ENCODE measurements around the gene ACOXL.

DNA sequence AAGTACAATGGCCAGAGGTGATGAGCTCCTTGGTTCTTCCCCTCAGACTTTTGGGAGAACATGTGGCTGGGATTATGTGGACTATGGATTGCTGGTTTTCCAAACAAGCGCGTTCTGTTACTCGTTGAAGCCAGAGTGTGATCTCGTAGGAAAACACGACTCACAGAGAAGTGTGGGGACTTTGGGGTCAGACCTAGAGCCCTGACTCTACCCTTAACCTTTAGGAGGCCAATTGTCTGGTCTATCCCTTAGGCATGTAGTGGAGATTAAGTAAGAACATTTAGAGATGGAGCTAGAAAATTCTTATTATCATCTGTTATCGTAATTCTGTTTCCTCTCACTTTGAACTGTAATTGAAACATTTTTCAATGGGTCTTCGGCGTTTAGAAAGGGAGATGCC is 424.2 kb downstream of the ACOXL start:
- no peak for TF ChIP-seq POLR2AphosphoS5 (IDR thresholded peaks at IDR 0.05)
- no peak for TF ChIP-seq POLR2A (IDR thresholded peaks at IDR 0.05)
- no peak for TF ChIP-seq EP300 (IDR thresholded peaks at IDR 0.05)
- TF ChIP-seq, protein P1, sequence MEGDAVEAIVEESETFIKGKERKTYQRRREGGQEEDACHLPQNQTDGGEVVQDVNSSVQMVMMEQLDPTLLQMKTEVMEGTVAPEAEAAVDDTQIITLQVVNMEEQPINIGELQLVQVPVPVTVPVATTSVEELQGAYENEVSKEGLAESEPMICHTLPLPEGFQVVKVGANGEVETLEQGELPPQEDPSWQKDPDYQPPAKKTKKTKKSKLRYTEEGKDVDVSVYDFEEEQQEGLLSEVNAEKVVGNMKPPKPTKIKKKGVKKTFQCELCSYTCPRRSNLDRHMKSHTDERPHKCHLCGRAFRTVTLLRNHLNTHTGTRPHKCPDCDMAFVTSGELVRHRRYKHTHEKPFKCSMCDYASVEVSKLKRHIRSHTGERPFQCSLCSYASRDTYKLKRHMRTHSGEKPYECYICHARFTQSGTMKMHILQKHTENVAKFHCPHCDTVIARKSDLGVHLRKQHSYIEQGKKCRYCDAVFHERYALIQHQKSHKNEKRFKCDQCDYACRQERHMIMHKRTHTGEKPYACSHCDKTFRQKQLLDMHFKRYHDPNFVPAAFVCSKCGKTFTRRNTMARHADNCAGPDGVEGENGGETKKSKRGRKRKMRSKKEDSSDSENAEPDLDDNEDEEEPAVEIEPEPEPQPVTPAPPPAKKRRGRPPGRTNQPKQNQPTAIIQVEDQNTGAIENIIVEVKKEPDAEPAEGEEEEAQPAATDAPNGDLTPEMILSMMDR (IDR thresholded peaks at IDR 0.05) = no peak
